NCI-H146 (cell line): ENCODE data around the gene ITGB1BP1.

ENCODE experiments used
- DNase-seq: peaks from one replicate; lab custom pipeline; 2025; lab: John Stamatoyannopoulos, UW

ITGB1BP1 gene

DNA sequence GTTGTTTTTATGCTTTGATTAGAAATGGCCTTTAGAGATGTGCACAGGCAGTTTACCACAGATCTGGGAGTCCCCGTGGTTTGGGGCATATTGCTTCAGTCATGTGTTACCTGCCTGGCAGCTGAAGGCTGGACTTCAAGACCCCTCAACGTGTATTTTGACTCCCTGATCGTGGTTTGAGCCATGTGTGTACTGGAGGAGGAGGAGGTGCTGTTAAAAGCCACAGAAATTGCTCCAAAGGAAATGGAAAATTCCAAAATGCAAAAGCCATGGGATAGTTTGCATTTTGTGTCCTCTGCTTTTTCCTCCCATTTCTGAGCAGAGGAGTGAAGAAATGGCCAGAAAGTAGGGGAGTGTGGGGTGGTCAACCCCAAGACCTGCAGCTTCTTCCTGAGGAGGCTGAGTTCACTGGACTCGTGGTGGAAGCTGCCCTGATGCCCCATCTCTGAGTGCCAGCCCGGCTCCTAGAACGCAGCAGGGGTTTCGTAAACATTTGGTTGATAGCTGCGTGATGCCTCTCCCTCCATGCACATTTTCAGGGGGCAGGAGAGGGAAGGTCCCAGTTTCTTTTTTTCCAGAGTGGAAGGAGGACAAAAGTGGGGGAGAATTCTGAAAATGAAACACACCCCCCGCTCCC is 45.7 kb downstream of the ITGB1BP1 start:
- DNase-seq, result no peak

GRCh38 chr2:9375857-9376428 is 47.4 kb downstream of the ITGB1BP1 start:
- no peak for DNase-seq

GRCh38 chr2:9374071-9374730 is 49.1 kb downstream of the ITGB1BP1 start:
- no peak for DNase-seq

GRCh38 chr2:9373476-9373875 is 49.9 kb downstream of the ITGB1BP1 start:
- no peak for DNase-seq

GRCh38 chr2:9373047-9373446 is 50.3 kb downstream of the ITGB1BP1 start:
- DNase-seq, result peak; percentile 93

GRCh38 chr2:9370746-9371145 is 52.6 kb downstream of the ITGB1BP1 start:
- no peak for DNase-seq

DNA sequence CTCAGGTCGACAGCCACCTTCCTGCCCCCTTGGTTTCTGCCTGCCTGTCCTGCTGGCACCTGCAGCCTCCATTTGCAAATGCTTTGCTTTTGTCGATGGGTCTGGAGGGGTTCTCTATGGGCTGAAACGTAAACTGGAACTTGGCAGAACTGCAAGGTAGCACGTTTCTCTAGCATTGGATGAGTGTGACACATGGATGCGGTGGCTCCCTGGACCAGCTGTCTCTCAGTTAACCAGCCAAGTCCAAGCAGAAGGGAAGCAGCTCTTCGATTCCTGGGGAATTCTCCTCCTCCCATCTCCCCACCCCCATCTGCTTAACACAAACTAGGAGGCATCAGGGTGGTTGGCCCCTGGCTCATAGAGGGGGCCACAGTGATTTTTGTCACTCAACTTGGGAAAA is 57.3 kb downstream of the ITGB1BP1 start:
- no peak for DNase-seq

- DNase-seq, result no peak
Measured at GRCh38 chr2:9365498-9366019, 57.8 kb downstream of the ITGB1BP1 start.

DNA sequence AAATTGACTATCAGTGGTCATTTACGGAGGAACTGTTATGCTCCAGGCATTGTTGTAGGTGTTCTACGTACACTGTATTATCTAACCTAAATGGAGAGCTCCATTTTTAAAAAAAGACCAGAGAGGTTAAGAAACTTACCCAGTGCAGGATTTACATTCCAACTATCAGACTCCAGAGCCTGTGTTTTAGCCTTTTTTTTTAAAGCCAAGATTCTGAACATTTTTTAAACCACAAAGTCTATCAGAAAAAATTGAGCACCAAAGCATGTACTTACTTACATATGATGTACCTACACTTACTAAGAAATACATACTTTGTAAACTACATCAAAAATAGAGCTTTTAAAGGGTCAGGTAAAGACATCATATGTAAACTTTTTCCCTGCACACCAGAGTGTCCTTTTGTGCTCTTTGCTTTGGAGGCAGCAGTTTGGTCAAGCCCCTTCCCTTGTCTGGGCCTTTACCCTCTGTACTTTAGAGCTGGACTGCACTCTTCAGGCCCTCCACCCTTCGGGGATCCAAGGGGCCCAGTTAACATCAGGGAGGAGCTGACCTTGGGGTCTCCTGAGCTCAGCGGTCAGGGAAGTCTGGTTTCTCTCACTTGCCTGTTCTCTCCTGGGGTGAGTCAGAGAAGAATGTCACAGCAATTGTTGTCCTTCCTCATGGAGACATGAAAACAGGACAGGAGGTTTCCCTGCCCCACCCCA is 58.4 kb downstream of the ITGB1BP1 start:
- no peak for DNase-seq

- no peak for DNase-seq
Measured at GRCh38 chr2:9364373-9364772, 59.0 kb downstream of the ITGB1BP1 start.

- DNase-seq, result no peak
Measured at GRCh38 chr2:9360701-9361100, 62.6 kb downstream of the ITGB1BP1 start.

DNA sequence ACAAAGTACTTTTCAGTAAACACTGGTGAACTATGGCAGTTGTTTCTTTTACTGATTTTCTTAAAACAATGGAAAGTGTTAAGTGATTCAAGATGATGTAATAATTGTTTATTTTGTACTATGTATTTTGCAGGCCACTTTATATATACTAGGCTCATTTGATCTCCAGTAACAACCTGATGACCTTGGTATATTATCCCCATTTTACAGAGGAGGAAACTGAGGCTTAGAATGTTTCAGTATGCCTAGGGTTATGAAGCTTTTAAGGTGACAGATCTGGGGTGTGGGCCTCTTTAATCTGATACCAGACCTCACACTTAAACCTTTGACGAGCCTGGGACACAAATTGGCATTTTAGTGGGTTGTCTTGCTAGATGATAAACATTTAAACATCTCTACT is 63.2 kb downstream of the ITGB1BP1 start:
- no peak for DNase-seq

GRCh38 chr2:9359463-9359862 is 63.9 kb downstream of the ITGB1BP1 start:
- DNase-seq, result no peak

- DNase-seq, result no peak
Measured at GRCh38 chr2:9358846-9359245, 64.5 kb downstream of the ITGB1BP1 start.

- DNase-seq, result peak; percentile 64
Measured at GRCh38 chr2:9356261-9356660, 67.1 kb downstream of the ITGB1BP1 start.

DNA sequence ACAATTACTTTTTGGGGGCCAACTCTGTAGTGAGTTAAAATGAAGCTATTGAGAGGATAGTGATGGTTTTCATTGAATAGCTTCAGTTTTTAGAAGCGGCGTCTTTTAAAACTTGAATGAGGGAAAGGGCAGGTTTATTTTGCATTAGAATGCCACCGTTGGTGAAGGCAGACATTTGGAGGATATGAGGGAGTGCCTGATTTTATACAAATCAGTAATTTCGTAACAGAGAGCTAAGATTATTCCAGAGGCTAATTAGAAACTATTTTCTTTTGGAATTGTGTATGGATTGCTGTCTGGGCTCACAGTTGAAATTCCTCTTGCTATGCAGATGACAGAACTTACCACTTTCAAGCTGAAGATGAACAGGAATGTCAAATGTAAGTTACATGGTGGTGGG is 67.6 kb downstream of the ITGB1BP1 start:
- no peak for DNase-seq

- DNase-seq, result no peak
Measured at GRCh38 chr2:9355270-9355669, 68.1 kb downstream of the ITGB1BP1 start.

GRCh38 chr2:9354318-9354717 is 69.0 kb downstream of the ITGB1BP1 start:
- no peak for DNase-seq
